Epithelial cell of proximal tubule (primary cell): ENCODE data around the gene CNGA2. TPM values are rescaled to one million over a fixed set of nuclear protein-coding genes. Genes with fewer than 3 reads are reported as not detected.
A peak's percentile ranks its signal among the peaks of the same experiment; 100 is the strongest.

Experiments
- DNase-seq: peaks from one replicate; pipeline ENCODE4 v3.0.0-alpha.2; 2011; ENCODE audit warnings: low read depth
- H3K4me3 ChIP-seq: 2 replicates; pipeline ENCODE4 v1.5.1; 2011; ENCODE audit warnings: low read depth, mild to moderate bottlenecking, low read length
- total RNA-seq: library from RNA; depleted of rRNA; stranded (reverse); fragments of >200 nt; gene quantifications from 2 replicates; pipeline ENCODE4 v1.2.3, GENCODE V29; 2015
- TF ChIP-seq, protein P1 (sequence below): conservative IDR thresholded peaks from 2 replicates; pipeline ENCODE4 v1.5.1; 2012; ENCODE audit warnings: low read depth, mild to moderate bottlenecking, low read length

Gene CNGA2
- total RNA-seq, 1 donor from 2014 or later, result not detected

DNA sequence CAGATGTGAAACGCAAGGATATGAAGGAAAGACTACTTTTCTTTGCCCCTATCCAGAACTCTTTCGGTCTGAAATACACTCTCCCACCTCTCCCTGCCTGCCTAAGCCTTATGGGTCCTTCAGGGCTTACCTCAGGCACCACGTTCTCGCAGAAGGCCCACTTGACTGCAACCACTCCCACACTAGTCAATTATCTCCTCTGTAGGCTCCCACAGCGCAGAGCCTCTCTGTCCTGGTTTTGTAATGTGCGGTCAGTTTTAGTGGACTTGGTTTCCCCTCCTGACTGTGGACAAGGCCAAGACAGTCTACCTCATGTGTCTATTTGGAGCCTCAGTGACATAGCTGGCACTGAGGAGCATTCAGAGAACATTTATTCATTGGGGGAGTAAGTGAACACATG lies 11.1 kb downstream of the CNGA2 start:
- no peak overlapping the region for H3K4me3 ChIP-seq
- TF ChIP-seq, protein P1, sequence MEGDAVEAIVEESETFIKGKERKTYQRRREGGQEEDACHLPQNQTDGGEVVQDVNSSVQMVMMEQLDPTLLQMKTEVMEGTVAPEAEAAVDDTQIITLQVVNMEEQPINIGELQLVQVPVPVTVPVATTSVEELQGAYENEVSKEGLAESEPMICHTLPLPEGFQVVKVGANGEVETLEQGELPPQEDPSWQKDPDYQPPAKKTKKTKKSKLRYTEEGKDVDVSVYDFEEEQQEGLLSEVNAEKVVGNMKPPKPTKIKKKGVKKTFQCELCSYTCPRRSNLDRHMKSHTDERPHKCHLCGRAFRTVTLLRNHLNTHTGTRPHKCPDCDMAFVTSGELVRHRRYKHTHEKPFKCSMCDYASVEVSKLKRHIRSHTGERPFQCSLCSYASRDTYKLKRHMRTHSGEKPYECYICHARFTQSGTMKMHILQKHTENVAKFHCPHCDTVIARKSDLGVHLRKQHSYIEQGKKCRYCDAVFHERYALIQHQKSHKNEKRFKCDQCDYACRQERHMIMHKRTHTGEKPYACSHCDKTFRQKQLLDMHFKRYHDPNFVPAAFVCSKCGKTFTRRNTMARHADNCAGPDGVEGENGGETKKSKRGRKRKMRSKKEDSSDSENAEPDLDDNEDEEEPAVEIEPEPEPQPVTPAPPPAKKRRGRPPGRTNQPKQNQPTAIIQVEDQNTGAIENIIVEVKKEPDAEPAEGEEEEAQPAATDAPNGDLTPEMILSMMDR, result no peak
- no peak for DNase-seq

DNA sequence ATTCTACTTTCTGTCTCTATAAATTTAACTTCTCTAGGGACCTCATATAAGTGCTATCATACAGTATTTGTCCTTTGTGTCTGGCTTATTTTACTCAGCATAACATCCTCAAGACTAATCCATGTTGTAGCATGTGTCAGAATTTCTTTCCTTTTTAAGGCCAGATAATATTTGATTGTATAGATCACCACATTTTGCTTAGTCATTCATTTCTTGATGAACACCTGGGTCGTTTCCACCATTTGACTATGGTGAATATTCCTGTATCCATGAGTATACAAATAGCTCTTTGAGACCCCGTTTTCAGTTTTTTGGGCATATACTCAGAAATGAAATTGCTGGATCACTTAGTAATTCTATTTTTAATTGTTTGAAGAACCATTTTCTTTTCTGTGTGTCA lies 12.0 kb downstream of the CNGA2 start:
- H3K4me3 ChIP-seq, result no peak overlapping the region
- TF ChIP-seq, protein P1, result no peak
- DNase-seq, result no peak

DNA sequence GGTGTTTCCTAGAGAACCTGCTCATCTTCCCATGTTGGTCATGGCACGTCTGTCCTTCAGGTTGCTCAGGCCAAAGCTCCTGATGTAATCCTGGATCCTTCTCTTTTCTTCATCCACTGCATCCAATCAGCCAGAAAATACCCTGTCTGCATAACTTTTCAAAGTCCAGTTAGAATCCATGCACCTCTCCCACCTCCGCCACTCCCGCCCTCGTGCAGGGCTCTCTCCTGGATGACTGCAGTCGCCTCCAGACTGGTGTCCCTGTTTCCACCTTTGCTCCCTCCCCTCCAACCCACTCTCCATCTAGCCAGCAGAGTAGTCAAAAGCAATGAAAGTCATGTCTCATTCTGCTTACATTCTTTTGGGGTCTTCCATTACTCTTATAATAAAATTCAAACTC lies 16.0 kb downstream of the CNGA2 start:
- no peak for DNase-seq
- TF ChIP-seq, protein P1, result no peak
- H3K4me3 ChIP-seq, result no peak overlapping the region

DNA sequence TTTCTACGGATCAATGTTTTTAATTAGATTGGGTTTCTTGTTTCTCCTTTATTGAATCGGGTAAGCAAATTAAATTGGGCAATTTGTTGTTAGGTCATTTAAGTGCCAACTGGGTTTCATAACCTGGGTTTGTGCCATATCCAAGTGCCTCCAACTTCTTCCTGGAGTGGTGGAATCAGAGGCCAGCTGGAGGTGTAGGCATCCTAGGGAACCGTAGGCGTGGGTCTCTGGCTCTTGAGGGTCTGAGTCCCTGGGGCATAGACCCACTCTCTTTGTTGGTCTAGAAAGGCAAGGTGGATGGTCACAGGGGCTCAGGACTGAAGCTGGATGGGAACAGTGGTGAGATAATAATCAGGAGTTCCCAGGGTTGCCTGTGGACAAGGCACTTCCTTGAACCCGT lies 18.3 kb downstream of the CNGA2 start:
- TF ChIP-seq, protein P1, result no peak
- no peak overlapping the region for H3K4me3 ChIP-seq
- DNase-seq, result no peak

DNA sequence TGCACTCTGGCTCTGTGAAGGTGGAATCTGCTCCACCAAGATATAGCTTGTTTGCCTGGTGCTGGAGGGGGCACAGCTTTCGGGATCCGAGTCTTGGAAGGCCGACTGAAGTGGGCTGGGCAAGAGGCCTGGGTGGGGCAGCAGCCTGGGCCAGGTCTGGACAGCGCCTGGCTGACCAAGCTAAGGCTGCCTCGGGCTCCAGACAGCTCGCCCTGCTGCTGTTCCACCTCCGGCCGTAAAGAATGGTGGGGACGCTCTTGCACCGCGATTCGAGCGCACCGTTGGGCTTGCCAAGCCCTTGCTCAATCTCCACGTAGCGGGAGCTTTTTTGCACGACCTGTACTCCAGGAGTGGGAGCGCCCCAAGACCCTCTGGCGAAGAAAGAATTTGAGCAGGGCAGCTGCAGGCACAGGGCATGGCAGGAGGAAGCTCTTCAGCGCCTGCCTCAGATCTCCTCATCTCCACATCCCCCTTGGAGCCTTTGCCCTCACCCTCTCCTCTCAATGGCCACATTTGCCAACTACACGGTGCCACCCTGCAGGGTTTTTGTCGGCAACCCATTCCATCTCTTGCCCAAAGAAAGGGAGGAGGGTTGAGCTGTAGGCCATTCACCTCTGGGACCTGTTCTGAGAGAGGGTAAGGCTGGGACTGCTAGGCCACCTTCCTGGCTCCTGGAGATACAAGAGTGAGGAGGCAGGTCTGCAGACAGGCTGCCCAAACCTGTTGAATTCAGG lies 18.9 kb downstream of the CNGA2 start:
- TF ChIP-seq, protein P1, result peak; percentile 56
- H3K4me3 ChIP-seq, result no peak overlapping the region
- no peak for DNase-seq

DNA sequence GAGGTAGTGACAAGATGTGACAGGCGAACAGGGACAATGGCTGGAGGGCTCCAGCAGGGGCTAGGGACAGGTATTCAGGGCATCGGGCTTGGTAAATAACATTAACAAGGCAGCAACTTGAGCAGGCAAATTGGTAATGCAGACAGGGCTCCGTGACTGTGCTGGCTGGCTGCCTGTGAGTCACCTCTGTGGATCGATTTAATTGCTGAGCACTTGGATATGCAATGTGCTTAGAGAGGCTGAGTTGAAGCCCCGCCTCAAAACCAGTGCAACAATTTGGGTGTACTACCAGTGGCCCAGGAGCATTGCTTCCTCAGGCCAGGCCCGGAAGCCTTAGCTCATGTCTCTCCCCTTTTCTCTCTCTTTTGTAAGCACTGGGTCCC lies 19.5 kb downstream of the CNGA2 start:
- peak; percentile 1 for DNase-seq
- no peak overlapping the region for H3K4me3 ChIP-seq
- TF ChIP-seq, protein P1, result no peak

DNA sequence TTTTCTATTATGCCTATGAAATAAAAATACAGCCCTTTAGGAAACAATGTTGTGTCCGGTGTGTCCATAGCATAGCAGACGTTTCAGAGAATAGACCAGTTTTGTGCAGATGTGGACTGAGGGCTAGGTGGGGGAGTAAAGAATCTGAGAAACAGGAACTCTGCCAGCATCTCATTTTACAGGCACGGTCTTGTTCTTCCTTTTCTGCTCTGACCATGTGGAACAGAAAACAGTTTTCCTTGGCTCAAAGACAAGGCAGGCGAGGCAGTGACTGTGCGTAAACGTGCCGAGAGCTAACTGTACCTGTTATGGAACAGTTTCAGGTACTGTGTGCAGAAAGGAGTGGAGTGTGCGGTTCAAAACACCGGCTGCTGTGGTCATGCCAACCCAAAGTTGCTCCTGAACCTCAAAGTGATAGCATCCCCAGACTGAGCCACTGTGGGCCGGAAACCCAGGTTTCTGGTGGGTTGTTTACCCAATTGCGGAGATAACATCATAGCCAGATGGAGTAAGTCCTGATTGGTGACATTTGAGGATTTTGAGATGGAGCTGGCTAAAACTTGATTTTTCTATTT lies 20.2 kb downstream of the CNGA2 start:
- TF ChIP-seq, protein P1, result no peak
- no peak for DNase-seq
- H3K4me3 ChIP-seq, result no peak overlapping the region
